Measurements from ENCODE around the gene FOXP1.

Gene FOXP1

GRCh38 chr3:71586810-71587242 is 3.3 kb upstream of the FOXP1 start:
- DNase-seq (ENCODE audit: low spot score), result no peak

GRCh38 chr3:71585887-71586809 is 2.6 kb upstream of the FOXP1 start:
- DNase-seq (ENCODE audit: low spot score), result peak; percentile 54

- DNase-seq (ENCODE audit: low spot score), result no peak
These were observed 1.6 kb upstream of the FOXP1 start for GRCh38 chr3:71585131-71585530.

- DNase-seq (ENCODE audit: low spot score), result peak; percentile 46
These were observed 975 bp upstream of the FOXP1 start for GRCh38 chr3:71584394-71585011.

GRCh38 chr3:71582612-71583565 is 639 bp downstream of the FOXP1 start:
- DNase-seq (ENCODE audit: low spot score), result peak; percentile 37

- DNase-seq (ENCODE audit: low spot score), result no peak
These were observed 1.4 kb downstream of the FOXP1 start for GRCh38 chr3:71582036-71582611.

GRCh38 chr3:71581457-71582035 is 2.0 kb downstream of the FOXP1 start:
- no peak for DNase-seq (ENCODE audit: low spot score)

GRCh38 chr3:71580636-71581456 is 2.7 kb downstream of the FOXP1 start:
- DNase-seq (ENCODE audit: low spot score), result no peak

GRCh38 chr3:71579935-71580406 is 3.6 kb downstream of the FOXP1 start:
- DNase-seq (ENCODE audit: low spot score), result no peak

- DNase-seq (ENCODE audit: low spot score), result no peak
These were observed 4.1 kb downstream of the FOXP1 start for GRCh38 chr3:71579326-71579934.

- no peak for DNase-seq (ENCODE audit: low spot score)
These were observed 5.3 kb downstream of the FOXP1 start for GRCh38 chr3:71578054-71578751.

- no peak for DNase-seq (ENCODE audit: low spot score)
These were observed 6.5 kb downstream of the FOXP1 start for GRCh38 chr3:71577011-71577410.

GRCh38 chr3:71575433-71575832 is 8.1 kb downstream of the FOXP1 start:
- no peak for DNase-seq (ENCODE audit: low spot score)

- no peak for DNase-seq (ENCODE audit: low spot score)
These were observed 10.3 kb downstream of the FOXP1 start for GRCh38 chr3:71573181-71573580.

GRCh38 chr3:71570546-71570945 is 13.0 kb downstream of the FOXP1 start:
- DNase-seq (ENCODE audit: low spot score), result no peak

- DNase-seq (ENCODE audit: low spot score), result no peak
These were observed 15.3 kb downstream of the FOXP1 start for GRCh38 chr3:71568207-71568606.

GRCh38 chr3:71566776-71567175 is 16.8 kb downstream of the FOXP1 start:
- no peak for DNase-seq (ENCODE audit: low spot score)

GRCh38 chr3:71565976-71566375 is 17.6 kb downstream of the FOXP1 start:
- no peak for DNase-seq (ENCODE audit: low spot score)

- DNase-seq (ENCODE audit: low spot score), result no peak
These were observed 18.2 kb downstream of the FOXP1 start for GRCh38 chr3:71565316-71565715.

Measured in CD4-positive, alpha-beta T cell treated with Interleukin-15 for 4 hours (primary cell).